ENCODE results near the gene CALR. TPM values are rescaled to one million over a fixed set of nuclear protein-coding genes. Genes with fewer than 3 reads are reported as not detected.

CALR gene
- total RNA-seq, 1 donor from 2014 or later, result 280 TPM

DNA sequence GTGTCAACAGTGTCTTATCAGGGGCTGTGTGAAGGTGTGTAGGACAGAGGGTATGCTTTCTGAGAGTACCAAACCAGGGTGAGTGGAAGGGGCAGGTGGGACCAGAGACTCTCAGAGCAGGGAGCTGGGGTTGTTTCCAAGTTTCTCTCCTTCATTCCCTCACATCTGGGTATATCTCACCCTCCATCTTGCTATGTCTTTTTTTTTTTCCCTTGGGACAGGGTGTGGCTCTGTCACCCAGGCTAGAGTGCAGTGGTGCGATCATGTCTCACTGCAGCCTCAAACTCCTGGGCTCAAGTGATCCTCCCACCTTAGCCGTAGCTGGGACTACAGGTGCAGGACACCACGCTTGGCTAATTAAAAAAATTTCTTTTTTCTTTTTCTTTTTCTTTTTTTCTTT, 41.6 kb downstream of the CALR start:
- DNase-seq, result no peak

DNA sequence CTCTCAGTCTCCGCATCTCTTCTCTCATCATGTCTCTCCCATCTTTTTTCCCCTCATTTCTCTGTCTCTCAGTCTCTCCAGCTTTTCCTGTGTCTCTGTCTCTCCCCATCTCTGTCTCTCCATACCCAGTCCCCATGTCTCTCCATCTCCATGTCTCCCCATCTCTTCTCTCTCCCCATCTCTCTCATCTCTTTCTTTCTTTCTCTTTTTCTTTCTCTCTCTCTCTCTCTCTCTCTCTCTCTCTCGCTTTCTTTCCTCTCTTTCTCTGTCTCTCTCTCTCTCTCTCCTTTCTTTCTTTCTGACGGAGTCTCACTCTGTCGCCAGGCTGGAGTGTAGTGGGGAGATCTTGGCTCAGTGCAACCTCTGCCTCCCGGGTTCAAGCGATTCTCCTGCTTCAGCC, 44.2 kb downstream of the CALR start:
- no peak for DNase-seq

DNA sequence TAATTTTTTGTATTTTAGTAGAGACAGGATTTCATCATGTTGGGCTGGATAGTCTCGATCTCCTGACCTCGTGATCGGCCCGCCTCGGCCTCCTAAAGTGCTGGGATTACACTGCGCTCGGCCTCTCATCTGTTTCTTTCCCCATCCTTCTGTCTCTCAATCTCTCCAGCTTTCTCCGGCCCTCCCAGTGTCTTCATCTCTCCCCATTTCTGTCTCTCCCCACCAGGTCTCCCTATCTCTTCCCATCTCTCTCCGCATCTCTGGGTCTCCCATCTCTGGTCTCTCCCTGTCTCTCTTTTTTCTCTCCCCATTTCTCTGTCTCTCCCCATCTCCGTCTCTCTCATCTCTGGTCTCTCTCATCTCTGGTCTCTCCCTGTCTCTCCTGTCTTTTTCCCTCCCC, 44.7 kb downstream of the CALR start:
- no peak for DNase-seq

DNA sequence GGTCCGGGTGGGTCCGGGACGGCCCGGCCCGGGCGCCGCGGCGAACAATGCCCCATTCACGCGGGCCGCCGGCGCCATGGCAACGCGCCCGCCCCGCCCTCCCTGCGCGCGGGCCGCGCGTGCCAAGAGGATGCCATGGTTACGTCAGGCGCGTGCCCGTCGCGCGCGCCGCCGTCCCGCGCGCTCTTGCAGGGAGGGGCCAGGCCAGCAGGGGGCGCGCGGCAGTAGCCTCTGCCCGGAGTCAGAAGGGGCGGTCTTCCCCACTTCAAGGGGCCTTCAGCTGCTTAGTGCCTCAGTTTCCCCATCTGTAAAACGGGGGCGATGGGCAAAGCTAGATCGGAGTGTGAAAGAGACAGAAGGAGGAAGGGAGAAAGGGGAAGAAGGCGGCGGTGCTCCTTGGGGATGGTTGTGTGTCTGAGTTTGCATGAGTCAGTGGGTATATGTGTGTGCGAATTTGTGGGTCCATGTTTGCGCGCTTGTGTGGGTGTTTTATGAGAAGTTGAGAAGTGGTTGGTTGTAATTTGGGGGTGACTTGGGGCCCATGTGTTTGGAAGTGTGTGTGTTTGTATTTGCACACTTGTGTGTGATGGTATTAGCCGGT, 45.2 kb downstream of the CALR start:
- peak; percentile 68 for DNase-seq

DNA sequence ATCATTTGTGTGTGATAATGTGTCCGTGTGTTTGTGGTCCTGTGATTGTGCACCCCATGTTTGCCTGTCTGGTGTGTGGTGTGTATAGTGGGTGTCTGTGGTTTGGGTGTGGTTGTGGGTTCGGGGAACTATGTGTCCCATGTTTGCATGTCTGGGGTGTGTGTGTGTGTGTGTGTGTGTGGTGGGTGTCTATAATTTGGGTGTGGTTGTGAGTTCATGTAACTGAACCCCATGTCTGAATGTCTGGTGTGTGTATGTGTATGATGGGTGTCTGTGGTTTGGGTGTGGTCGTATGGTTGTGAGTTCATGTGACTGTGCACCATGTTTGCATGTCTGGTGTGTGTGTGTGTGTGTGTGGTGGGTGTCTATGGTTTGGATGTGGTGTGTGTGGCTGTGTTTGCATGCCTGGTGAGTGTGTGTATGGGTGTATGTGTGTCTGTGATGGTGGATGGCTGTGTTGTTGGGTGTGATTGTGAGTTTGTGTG, 45.8 kb downstream of the CALR start:
- DNase-seq, result no peak

DNA sequence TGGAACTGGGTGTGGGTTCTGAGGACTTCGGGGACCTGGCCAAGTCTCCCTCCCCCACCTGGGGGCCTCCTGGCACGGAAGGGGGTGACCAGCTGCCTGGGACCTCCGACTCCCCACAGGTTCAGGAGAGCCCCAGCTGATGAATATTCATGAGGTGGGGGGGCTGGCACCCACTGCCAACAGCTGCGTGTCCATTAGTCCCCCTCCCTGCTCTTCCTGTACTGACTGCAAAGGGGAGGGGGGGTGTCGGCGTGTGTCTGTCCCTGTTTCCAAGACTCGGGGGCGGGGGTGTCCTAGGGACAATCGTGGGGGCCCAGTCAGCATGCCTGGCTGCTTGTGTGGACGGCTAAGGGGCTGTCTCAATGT, 46.3 kb downstream of the CALR start:
- peak; percentile 52 for DNase-seq

DNA sequence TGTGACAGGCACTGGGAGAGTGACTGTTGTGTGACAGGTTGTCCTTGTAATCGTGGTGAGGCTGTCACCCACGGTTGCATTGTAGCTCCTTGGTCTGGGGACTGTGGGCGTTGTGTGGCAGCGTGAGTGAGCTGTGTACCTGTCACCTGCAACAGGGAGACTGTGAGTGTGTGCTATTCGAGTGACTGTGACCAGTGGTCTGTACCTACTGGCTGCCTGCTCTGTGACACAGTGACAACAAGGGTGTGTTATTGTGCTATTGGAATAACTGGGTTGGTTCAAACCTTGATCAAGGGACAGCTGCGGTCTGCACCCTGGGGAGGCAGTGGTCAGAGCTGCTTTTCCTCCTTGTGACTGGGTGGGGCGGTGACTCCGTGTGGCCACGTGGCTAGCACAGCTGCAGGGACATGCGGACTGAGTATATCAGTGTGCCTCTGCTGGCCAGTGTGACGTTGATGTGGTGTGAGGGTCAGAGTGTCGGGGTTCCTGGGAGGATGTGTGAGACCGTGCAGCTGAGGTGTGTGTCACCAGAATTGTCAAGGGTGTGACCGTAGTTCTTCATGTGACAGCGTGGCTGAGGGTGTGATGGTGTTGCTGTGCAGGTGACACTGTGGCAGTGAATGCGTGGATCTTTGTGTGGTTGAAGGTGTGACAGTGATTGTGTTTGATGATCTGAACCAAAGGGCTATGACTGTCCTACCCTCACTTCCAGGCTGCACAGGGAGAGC, 46.8 kb downstream of the CALR start:
- DNase-seq, result peak; percentile 81

DNA sequence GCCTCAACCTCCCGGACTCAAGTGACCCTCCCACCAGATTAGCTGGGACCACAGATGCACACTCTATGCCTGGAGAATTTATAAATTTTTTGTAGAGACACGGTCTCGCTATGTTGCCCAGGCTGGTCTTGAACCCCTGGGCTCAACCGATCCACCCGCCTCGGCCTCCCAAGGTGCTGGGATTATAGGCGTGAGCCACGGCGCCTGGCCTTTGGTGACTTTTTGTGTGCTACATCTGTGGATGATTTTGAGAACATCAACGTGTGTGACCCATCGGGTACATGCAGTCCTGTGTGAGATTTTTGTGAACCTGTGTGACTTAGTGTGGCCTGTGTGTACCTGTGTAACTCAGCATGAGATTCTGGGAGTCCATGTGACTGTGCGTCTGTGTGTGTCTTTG, 48.3 kb downstream of the CALR start:
- no peak for DNase-seq

DNA sequence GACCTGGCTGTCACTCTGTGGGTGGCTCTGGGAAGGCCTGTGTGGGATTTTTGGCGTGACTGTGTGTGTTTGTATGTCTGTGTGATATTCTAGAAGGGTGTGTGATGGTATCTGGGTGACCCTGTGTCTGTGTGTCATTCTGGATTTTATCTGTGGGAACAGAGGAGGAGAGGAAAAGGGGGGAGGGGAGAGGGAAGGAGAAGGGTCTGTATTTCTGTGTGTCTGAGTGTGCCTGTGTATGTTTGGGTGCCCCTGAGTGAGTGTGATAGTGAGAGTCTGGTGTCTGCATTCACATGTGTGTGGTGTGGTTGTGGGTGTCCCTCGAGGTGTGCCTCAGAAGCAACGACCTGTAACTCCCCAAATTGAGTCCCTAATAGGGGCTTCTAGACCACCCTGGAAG, 48.8 kb downstream of the CALR start:
- DNase-seq, result no peak

DNA sequence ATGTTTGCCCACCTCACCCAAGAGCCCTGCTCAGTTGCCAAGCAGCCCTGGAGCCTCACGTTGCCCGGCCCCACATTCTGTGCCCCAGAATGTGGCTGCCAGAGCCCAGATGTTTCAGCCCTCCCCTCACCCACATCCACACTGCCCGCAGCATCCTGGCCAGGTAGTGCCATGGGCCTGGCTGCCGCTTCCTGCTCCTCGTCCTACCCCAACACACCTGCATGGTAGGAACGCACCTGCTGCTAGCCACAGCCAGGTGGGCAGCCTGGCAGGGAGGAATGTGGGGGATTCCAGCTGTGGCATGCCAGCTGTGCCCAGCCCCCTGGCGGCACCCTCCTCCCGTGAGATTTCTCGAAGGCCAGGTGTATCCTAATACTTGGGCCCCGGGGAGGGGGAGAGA, 49.4 kb downstream of the CALR start:
- DNase-seq, result no peak

DNA sequence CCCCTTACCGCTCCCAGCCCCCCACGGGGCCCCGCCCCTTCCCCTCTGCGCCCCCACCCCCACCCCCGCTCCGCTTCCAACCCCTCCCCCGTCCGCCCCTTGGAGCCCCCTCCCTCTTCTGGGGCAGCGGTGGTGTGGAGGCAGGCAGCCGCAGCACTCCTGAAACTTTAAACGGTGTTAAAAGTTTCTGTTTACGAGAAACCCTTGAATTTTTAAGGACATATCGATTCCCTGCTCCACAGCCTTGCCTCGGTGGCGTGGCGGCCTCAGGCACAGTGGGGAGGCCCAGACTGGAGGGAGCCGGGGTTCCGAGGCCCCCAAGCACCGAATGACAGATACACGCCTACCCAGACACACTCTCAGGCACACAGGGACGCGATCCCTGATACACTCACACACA, 52.0 kb downstream of the CALR start:
- DNase-seq, result no peak

DNA sequence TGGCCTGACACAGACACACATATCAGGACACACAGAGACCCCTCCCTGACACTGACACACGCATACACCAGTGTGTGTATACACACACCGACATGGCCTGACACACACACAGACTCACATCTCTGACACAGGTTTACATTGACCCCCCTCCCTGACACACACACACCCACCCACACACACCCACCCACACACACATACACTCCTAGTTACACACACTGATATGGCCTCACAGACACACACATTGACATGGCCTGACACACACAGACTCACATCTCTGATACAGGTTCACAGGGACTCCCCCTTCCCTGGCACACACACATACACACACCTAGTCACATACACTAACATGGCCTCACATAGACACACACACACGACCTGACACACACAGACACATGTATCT, 52.4 kb downstream of the CALR start:
- no peak for DNase-seq

DNA sequence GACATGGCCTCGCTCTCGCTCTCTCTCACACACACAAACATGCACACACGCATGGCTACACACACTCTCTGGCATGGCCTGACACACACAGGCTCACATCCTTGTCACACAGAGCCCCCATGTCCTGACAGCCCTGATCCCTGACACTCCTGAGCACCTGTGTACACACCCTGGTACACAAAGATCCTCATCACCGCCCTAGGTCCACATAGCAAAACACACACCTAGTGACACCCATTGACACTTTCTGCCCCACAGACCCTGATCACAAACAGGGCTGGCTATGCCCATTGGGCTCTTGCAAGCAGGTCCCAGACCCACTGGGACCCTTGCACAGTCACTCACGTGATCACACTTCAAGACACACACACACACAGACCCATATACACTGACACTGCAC, 52.9 kb downstream of the CALR start:
- DNase-seq, result no peak

DNA sequence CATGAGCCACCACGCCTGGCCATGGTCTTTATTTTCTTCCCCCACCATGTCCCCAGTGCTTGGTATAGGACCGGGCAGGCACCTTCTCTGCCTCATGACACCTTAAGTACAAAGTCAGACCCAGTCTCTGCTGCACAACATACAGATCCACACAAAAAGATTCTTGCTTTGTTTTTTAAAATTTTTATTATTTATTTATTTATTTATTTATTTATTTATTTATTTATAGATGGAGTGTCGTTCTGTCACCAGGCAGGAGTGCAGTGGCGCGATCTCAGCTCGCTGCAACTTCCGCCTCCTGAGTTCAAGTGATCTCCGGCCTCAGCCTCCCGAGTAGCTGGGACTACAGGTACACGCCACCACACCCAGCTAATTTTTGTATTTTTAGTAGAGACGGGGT, 54.3 kb downstream of the CALR start:
- DNase-seq, result no peak

DNA sequence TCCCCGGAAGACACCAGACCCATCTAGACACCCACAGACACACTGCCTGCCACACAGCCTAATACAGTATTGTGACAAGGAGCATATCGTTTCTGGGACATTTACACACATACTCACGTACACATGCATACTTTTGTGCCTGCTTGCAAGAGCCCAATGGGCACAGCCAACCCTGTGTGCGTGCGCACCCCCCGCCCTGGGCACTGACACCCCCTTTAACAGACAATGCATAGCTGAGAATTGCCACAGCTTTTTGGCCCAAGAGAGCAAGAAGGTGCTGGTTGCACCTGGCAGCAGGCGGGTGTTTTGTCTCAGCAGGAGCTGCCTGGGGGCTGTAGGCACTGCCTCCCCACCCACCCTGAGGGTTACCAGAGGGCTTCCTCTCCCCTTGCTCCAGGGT, 55.2 kb downstream of the CALR start:
- DNase-seq, result no peak

Small RNA genes lying within 50 kb of the gene (small RNA-seq; reads per million reads assigned to genes)
- gene MIR5695 (0.29 reads per million, percentile 10 among the genes with 10 or more reads in this experiment), gene MIR6515 (not detected)

Other genes with a start within 250 kb of the CALR start
- gene FBXW9, start 242.0 kb upstream of the CALR start, total RNA-seq, result 6.4 TPM
- 54.0 TPM for gene TNPO2, start 214.7 kb upstream of the CALR start, total RNA-seq
- gene TRIR, start 203.9 kb upstream of the CALR start, total RNA-seq, result 138 TPM
- 59.3 TPM for gene GET3, start 201.1 kb upstream of the CALR start, total RNA-seq
- 0.16 TPM for gene BEST2, start 186.8 kb upstream of the CALR start, total RNA-seq
- gene HOOK2, start 163.1 kb upstream of the CALR start, total RNA-seq, result 20.3 TPM
- gene JUNB, start 147.1 kb upstream of the CALR start, total RNA-seq, result 22.6 TPM
- gene PRDX2, start 136.8 kb upstream of the CALR start, total RNA-seq, result 174 TPM
- 0.62 TPM for gene THSD8, start 136.5 kb upstream of the CALR start, total RNA-seq
- gene RNASEH2A, start 132.0 kb upstream of the CALR start, total RNA-seq, result 15.8 TPM
- 2.0 TPM for gene RTBDN, start 104.0 kb upstream of the CALR start, total RNA-seq
- 35.1 TPM for gene MAST1, start 100.1 kb upstream of the CALR start, total RNA-seq
- gene DNASE2, start 57.2 kb upstream of the CALR start, total RNA-seq, result 4.5 TPM
- 0.31 TPM for gene KLF1, start 51.4 kb upstream of the CALR start, total RNA-seq
- 14.7 TPM for gene GCDH, start 47.4 kb upstream of the CALR start, total RNA-seq
- not detected for gene SYCE2, start 19.3 kb upstream of the CALR start, total RNA-seq
- 46.8 TPM for gene FARSA, start 4.9 kb upstream of the CALR start, total RNA-seq
- gene RAD23A, start 7.3 kb downstream of the CALR start, total RNA-seq, result 21.8 TPM
- gene GADD45GIP1, start 18.6 kb downstream of the CALR start, total RNA-seq, result 13.3 TPM
- not detected for gene DAND5, start 31.0 kb downstream of the CALR start, total RNA-seq
- 124 TPM for gene NFIX, start 56.9 kb downstream of the CALR start, total RNA-seq
- gene LYL1, start 164.2 kb downstream of the CALR start, total RNA-seq, result 3.3 TPM
- gene TRMT1, start 178.1 kb downstream of the CALR start, total RNA-seq, result 27.1 TPM
- 13.1 TPM for gene NACC1, start 179.7 kb downstream of the CALR start, total RNA-seq
- gene STX10, start 211.8 kb downstream of the CALR start, total RNA-seq, result 20.3 TPM
- gene IER2, start 211.8 kb downstream of the CALR start, total RNA-seq, result 9.4 TPM